IPS-NIHi7 (cell line): ENCODE data around the gene BLMH.
A peak's percentile ranks its signal among the peaks of the same experiment; 100 is the strongest.
"Not testable (repeated sequence)": the region's sequence is repeated elsewhere in the genome, so short reads cannot be mapped to it uniquely, and the experiment has no call there.

ENCODE experiments used
- DNase-seq: peaks from one replicate; pipeline ENCODE4 v3.0.0; 2012; ENCODE audit warnings: mixed read lengths; ENCODE audit errors: extremely low spot score

Gene BLMH

DNA sequence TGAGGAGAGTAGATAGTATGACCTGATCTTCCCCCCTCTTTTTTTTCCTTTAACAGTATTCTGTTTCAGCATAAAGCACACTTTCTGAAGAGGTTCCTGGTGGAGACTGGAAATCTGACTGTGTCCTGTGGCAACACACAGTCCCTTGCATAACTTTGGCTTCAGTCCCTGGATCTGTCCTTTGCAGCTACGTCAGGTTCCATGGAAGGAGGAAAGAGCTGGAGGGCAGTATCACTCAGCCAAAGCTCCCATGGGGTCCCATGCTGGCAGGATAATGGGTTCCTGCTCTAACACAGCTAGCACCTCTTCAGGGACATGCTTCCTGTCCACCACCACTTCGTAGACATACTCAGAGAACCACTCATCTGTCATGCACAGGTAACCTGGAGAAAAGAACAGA lies 43.0 kb downstream of the BLMH start:
- DNase-seq, result no peak

DNA sequence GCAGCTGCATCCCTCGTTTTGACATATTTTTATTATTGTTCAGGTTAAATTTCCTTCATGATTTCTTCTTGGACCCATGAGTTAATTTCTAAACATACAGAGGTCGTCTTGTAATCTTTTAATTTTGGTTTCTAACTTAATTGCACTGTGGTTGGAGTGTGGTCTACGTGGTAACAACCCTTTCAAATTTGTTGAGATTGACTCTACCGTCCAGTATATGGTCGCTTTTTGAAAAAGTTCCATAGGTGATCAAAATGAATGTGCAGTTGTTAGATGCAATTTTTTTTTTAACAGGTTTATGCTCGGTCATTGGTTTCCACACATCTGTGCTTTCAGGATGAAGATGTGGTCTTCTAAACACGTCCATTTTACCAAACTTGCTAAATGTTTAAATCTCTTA lies 45.3 kb downstream of the BLMH start:
- no peak for DNase-seq

DNA sequence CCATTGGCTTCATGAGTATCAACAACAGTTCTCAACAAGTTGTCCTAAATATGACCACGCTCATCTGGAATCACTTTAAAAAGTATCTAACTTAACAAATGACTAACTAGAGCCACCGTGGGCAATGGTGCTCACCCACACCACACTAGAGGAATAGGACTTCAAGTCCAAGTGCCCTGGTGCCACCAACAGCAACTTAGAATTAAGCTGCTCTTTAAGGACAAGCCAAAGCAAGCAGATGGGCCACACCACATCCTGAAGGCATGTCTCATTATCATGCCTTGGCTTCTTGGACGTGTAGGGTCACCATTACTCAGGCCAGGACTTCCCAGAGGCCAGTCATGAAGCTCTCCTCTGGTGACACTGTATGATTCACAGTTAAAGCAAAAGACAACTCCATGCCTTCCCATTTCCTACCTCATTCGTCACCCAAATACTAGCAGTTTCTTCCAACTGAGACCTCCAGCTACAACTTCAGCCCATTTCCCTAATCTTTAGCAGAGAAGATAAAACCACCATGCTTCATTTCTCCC lies 46.8 kb downstream of the BLMH start:
- DNase-seq, result no peak

DNA sequence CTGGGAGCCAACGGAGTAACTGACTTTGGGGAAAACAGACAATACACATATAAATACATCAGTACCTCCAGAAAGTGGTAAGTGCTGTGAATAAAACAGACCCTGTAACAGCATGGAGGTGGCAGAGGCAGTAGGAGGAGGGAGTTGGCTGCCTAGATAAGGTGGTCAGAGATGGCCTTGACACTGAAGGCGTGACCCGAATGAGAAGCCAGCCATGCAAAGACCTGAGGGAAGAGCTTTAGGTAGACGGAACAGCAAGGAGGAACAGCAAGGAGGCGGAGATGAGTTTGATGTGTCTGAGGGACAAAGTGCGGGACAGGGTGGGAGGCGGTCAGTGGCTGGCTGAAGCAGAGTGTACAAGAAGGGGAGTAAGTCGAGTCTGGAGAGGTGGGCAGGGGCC lies 48.2 kb downstream of the BLMH start:
- no peak for DNase-seq

DNA sequence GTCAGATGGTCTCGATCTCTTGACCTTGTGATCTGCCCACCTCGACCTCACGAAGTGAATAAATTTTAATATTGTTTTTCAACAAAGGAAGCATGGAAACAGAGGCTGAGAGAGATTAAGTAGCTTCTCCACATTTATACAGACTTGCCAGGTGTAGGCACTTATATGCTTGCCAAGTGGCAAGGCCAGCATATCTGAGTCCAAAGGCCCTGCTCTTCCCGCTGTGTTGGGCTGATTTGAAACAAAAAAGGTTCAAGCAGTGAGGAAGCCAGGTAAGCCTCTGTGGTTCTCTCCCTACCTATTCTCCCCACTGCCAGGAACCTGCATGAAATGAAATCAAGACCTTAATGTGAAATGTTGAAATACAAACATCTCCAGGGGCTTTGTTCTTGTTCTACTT lies 48.7 kb downstream of the BLMH start:
- no peak for DNase-seq

DNA sequence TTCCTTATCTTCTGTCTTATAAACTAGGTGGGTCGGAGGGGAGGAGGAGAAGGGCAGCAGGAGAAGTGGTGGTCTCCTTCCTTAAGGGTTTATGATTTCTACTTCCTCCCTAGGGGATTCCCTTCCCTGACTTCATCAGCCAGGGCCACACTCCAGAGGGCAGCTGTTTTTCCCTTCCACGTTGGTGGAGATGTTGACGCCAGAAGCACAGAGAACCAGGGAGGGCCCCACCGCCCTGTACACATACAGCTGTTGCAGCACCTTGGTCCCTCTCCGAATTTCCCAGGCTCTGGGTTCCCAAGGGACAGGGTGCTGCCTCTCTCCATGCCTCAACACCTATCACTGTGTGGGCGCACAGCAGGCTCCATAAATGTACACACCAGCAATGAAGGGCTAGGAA lies 50.7 kb downstream of the BLMH start:
- no peak for DNase-seq

DNA sequence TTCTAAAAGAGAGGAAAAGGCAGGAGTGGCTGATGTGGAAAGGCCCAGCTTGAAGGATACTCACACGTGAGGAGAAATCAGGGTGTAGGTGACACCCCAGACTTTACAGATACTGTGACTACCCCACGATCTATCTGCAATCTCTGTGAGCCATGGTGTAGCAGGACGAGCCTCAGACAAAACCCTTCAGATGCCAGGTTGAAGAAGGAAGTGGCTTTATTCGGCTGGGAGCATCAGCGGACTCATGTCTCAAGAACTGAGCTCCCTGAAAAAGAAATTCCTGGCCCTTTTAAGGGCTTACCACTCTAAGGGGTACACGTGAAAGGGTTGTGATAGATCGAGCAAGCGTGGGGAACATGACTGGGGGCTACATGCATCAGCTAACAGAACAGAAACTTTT lies 51.6 kb downstream of the BLMH start:
- DNase-seq, result no peak

DNA sequence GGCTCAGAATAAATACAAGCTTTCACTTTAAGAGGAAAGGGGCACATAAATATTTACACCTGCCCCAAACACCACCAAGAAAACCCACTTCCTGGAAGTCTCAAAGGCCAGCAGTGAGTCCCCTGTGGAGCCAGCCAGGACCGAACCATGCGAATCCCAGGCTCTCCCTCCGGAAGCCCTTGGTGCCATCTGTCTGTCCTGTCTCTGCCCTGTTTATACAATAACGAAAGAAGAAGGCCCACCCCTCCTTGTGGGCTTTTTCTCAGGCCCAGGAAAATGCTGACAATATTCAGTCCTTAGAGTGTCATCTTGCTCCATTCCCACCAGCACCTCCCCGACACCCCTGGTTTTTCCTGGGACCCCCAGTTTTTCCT lies 52.7 kb downstream of the BLMH start:
- DNase-seq, result no peak

DNA sequence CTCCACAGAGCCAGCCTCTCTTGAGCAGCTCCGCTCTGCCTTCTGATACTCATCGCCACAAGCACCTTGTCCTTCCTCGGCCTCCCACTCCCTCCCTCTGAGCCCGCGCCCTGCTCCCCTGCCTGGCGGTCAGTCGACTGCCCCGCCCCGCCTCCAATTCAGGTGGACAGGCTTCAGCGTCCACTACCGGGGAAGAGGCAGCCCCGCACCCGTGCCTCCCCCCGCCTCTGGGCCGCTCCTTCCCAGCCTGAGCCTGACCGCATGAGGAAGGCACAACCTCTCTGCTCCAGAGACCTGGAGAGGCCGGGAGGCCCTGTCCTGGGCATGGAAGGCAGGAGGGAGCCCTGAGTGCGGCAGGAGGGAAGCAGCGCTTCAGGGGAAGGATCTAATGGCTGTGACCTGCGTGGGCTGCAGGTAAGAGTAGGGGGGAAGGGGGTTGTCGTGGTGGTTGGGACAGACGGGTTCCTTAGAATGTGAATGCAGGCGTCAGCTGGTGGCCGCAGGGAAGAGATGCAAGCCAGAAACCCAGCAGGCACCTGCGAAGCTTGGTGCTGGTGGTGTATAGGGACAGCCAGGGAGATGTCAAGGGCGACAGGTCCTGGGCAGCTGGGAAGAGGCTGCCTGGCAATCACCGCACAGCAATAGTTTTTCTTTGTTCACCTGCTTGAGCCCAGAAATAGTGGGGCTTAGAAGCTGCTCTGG lies 53.2 kb downstream of the BLMH start:
- DNase-seq, result no peak

DNA sequence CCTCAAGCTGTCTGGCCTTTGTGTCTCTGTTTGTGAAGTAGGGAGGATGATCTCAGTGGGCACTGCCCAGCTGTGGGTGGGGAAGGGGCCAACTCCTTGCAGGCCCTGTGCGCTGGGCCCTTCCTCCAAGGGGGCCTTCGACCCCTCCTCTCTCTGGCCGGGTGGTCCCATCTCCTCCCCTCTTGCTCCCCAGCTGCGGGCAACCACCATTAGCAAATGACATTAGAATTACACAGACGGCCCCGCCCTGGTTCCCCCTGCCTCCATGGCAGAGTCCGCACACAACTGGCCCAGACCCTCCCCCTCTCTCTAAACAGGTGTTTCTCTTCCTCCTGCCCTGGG lies 53.8 kb downstream of the BLMH start:
- no peak for DNase-seq

DNA sequence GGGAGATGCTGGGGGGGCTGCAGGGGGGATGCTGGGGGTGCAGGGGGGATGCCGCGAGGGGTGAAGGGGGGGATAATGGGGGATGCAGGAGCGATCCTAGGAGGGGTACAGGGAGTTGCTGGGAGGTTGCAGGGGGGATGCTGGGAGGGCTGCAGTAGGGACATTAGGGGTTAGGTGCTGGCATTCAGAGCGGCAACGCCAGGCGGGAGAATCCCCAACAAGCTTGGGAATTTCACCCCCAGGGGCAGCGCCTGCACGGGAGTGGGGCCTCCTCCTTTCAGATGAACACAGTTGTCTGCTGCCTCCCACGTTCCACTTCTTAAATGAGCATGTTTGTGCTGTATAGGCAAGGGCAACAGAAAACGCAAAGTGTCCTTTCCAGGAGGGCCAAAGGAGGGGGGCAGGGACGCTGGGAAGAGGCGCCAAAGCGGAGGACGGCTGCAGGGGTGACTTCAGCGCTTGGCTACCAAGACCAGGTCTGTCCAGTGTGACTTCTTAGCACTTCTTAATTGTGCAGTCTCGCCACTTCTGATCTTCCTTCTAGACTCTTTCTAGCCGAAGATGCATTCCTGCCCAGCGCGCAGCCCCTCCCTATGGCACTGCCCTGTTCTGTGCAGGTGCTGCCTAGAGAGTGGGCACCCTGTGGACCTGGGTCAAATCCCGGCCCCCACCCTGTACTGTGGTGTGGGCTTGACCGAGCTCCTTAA lies 54.3 kb downstream of the BLMH start:
- DNase-seq, result no peak

DNA sequence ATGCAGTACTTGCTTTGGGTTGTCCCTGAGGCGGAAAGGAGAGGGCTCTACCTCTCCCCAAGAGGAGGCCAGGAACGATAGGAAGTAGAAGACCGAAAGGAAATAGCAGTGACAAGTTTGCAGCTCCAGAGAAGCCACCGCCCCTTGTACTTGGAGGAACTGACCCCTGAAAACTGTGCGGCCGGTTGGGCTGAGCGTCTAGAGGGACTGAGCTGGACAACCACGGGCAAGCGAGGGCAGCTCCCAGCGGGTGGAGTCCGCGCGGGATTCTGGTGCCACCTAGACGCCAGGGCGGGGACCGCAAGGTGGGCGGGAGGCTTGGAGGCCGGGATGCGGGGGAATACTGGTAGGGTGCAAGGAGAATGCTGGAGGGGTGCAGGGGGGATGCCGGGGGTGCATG lies 55.0 kb downstream of the BLMH start:
- peak; percentile 58 for DNase-seq

DNA sequence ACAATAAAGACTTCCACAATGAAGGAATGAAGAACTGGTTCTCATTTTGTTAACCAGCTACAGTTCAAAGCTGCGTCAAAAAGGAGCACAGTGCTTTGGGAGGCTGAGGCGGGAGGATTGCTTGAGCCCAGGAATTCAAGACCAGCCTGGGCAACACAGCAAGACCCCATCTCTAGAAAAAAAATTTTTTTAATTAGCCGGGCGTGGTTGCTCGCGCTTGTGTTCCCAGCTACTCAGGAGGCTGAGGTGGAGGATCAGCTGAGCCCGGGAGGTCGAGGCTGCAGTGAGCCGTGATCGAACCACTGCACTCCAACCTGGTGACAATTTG lies 55.5 kb downstream of the BLMH start:
- DNase-seq, result no peak

DNA sequence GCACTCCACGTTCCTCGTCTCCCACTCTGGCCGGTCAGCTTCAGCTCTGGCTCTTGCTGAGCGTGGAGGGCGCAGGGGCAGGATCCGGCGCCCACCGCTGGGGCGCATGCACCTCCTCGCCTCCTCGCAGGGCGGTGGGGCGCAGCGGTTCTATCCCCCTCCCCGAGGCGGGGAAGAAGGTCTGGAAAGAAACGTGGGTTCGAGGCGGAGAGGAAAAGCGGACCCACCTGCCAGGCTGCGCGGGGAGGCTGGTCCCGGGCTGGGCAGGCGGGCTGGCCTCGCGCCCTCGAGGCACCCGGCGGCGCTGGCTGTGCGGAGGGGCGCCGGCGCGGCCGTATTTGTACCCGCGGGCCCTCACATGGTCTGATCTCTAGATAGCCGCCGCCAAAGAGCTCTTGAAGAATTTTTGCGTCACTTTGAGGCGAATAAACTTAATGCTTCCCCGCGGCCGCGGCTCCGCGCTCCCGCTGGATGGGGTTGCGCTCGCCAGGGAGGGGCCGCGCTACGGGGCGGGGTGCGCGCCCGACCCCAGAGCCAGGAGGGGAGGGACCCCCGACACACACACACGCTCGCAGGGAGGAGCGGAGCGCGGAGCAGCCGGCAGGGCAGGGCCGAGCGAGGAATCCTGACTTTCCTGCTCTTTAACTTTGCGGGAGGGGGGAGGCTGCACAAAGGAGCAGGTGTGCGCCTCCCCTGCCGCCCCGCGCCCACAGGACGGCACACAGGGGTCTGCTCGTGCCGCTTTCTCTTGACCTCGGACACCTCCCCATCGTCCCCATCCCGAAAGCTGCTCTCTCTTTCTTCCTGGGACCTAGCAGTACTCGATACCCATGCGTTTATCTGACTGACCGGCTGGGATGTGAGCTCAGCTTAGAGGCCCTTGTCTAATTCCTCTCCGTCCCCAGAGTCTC lies 56.1 kb downstream of the BLMH start, which contains the start of gene SLC6A4:
Gene SLC6A4 (minus strand): TSS at position 312 of the 911 bp plus-strand sequence. CDS start 13,739 bp downstream, outside the sequence.
- DNase-seq, result peak; percentile 50

DNA sequence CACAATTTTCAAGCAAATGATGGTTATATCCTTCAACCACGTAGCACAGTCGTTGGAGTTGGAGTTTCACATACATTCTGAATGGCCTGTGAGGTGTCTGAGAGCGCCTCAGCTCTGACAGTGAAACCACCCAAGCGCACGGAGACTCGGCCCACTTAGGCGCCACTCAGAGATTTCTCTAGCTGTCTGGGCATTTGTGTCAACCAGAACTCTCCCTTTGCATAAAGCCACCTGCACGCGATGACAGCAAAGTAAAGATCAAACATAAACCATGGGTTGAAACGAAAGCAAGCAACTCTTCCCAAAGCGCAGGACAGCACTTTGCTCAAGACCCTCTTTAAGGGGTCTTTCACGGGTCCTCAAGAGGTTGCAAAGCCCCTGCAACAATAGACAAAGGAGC lies 56.8 kb downstream of the BLMH start:
- no peak for DNase-seq

DNA sequence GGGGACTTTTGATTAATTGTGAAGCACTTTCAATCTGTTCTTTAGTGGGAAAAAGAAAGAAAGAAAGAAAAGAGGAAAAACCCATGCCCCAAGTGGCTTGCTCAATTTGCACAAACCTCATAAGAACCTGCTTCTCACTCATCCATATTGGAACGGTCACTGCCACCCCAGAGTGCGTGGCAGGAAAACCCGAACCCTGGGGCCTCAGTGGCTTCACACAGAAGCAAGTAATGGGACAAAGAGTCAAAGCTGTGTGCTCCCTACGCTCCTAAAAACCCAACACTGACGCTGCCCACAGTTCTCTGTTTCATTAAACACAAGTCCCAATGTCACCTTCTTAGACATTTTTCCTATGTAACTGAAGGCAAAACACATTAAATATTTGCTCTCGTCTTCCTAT lies 57.4 kb downstream of the BLMH start:
- no peak for DNase-seq

DNA sequence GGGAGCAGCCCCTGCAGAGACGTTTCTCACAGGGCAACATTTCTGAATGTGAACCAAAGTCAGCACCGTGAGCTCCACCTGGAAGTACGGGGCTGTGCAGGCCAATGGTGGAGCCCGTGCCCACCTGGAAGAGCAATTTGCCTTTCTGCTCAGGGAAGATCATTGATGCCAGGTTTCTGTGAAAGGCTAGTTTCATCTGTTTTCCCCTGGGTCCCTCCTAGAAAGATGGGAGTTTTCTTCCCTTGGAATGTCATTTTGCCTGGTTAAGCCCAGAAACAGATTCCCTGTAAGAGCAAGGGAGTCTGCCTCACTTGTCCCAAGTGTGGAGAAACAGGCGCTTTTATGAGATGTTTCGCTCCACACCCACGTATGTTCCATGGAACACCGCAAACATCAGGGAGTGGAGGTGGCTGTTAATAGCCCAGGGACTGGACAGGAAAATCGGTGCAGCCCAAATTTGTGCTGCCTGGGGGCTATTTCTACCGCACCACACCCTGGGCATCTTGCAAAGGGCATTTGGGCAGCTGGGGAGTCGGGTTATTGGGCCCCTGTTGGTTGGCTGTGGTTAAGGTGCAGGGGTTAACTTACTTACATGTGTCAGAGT lies 58.8 kb downstream of the BLMH start:
- no peak for DNase-seq

DNA sequence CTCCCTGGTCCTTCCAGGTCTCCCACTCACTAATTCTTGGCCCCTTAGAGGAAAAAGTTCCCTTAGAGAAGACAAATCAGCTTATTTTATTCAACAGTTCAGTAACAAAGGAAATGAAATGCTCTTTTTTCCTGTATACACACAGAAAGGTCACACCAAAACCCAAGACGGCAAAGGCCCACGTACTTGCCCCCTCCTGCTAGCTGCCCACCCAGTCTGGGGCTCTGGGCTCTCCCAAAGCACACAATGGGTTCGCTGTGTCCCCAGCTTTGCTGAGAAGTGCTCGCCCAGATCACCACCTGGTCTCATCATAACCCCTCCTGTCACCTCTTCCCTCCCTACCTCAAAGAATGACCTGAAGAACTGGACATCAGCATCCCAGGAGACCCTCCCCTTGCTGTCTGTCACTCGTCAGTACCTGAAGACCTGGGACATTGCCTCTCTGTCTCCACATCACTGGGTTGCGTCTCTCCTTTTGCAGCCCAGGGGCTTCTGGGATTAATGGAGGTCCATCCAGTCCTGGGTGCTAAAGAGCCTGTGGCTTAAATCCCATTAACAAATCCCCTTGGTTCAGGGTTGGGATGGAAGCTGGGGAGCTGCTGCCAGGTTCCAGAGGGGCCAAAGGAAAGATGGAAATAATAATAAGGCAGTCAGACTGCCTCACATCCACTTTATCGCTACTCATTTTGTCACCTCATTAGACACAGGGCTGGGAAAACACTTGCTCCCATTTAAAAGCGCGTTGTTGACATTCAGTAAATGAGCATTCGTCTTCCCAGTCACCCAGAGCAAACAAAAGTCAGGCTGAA lies 59.5 kb downstream of the BLMH start:
- DNase-seq, result no peak

DNA sequence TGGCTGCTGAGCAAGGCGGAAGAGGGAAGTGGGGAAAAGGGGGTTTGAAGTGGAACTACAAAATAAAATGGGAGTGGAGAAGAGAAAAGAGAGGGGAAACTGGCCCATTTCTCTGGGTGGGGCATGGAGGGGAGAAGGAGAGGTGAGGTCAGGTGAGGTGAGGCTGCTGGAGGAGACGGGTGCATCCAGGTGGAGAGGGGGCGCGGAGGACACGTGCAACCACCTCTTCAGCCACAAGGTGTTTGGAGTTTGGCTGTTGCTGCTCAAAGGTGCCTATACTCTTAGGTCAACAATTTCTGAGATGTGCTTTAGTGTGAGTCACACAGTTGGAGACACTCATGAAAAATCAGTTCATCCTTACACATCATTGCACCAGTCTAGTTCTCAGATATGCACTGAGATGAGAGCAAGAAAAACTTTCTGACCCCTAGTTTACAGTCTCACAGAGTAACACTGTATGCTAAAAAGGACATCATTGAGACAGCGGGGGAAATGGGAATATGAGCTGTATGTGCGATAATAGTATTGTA lies 61.1 kb downstream of the BLMH start:
- no peak for DNase-seq

DNA sequence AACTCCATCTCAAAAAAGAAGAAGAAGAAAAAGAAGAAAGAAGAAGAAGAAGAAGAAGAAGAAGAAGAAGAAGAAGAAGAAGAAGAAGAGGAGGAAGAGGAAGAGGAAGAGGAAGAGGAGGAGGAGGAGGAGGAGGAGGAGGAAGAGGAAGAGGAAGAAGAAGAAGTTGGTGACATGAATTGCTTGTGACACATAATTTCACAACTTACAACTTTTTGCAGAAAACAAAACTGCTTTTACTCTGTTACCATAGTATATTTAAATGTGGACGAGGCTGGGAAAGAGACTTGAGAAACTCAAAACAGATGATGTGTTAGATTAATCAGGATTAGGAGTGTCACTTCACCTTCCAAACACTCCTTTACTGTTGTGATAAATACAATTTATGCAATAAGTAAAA lies 61.7 kb downstream of the BLMH start:
- DNase-seq, result not testable (repeated sequence)

DNA sequence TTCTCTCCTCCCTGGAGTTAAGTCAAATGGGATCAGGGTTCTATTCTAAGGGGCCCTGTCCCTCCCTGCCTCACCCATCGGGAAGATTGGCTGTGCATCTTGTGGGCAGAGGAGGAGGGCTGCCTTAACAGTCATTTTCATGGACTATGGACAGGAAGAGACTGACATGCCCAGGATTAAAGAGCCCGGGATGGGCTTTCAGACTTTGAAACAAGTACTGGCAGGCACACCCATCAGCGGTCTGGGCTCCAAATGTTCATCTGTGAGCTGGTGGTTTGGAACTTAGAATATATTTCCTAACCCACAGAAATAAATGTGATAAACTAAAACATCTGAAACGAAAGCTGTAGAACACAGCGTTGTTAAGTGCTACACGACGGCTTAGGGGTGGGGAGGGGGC lies 62.7 kb downstream of the BLMH start:
- DNase-seq, result no peak
